NCI-H1436 (cell line): Measurements from ENCODE around the gene PHKG1.
A peak's percentile ranks its signal among the peaks of the same experiment; 100 is the strongest.
"Not testable (repeated sequence)": the region's sequence is repeated elsewhere in the genome, so short reads cannot be mapped to it uniquely, and the experiment has no call there.

Experiments
- DNase-seq: peaks from one replicate; lab custom pipeline; 2025; lab: John Stamatoyannopoulos, UW

PHKG1 gene

GRCh38 chr7:56045758-56046157, 47.0 kb downstream of the PHKG1 start:
- not testable (repeated sequence) for DNase-seq

- DNase-seq, result no peak
These were observed 52.0 kb downstream of the PHKG1 start for GRCh38 chr7:56040730-56041129.

GRCh38 chr7:56033671-56034432, 58.9 kb downstream of the PHKG1 start:
- peak; percentile 86 for DNase-seq

GRCh38 chr7:56032578-56032977, 60.2 kb downstream of the PHKG1 start:
- not testable (repeated sequence) for DNase-seq

GRCh38 chr7:56031556-56031955, 61.2 kb downstream of the PHKG1 start:
- not testable (repeated sequence) for DNase-seq

- no peak for DNase-seq
These were observed 62.4 kb downstream of the PHKG1 start for GRCh38 chr7:56030340-56030739.
